ENCODE measurements around the gene ZBTB7A. TPM values are rescaled to one million over a fixed set of nuclear protein-coding genes. Genes with fewer than 3 reads are reported as not detected.

Gene ZBTB7A
- total RNA-seq, 6 experiments from 2014 or later = 19.0 to 38.5 (median 27.7) TPM

GRCh38 chr19:4113398-4114088, 46.8 kb upstream of the ZBTB7A start:
- no peak for TF ChIP-seq POLR2A (IDR thresholded peaks at IDR 0.05)
- no peak for TF ChIP-seq CTCF (IDR thresholded peaks at IDR 0.05)

GRCh38 chr19:4112367-4112766, 45.7 kb upstream of the ZBTB7A start:
- H3K27ac ChIP-seq = no peak overlapping the region
- no peaks in the 10 kb centered on the region for H3K4me1 ChIP-seq
- DNase-seq (no peak), ATAC-seq (peak in 1 of 4 donors; percentile 7)
- TF ChIP-seq POLR2A (IDR thresholded peaks at IDR 0.05) = no peak
- TF ChIP-seq CTCF (IDR thresholded peaks at IDR 0.05) = no peak
- intact Hi-C loops (cut with DNase I) = no loop called here
- H3K9me3 ChIP-seq = no peaks in the 10 kb centered on the region
- WGBS (ENCODE audit: insufficient coverage, low coverage, low lambda C conversion rate, missing lambda C conversion rate) = no CpG with 5 or more reads among the region's 17 CpGs
- H3K4me3 ChIP-seq = no peak overlapping the region
- H3K27me3 ChIP-seq = no peaks in the 10 kb centered on the region
- peaks cover 0 to 44% (median 3%) of the 10 kb centered on the region in 4 donors for H3K36me3 ChIP-seq

More at GRCh38 chr19:4113398-4114088, 46.8 kb upstream of the ZBTB7A start:
- ATAC-seq (no peak), DNase-seq (no peak)
- Histone ChIP-seq H3K27me3 (no peaks in the 10 kb centered on the region), H3K9me3 (no peaks in the 10 kb centered on the region), H3K4me1 (no peaks in the 10 kb centered on the region), H3K4me3 (no peak overlapping the region), H3K36me3 (peaks cover 0 to 40% (median 3%) of the 10 kb centered on the region in 4 donors), H3K27ac (no peak overlapping the region)
- intact Hi-C loops (cut with DNase I) = no loop called here
- WGBS (ENCODE audit: insufficient coverage, low coverage, low lambda C conversion rate, missing lambda C conversion rate) = 93% methylated on average over 7 of the region's 22 CpGs

- Histone ChIP-seq H3K36me3 (peaks cover 0 to 36% (median 3%) of the 10 kb centered on the region in 4 donors), H3K27ac (no peak overlapping the region), H3K27me3 (no peaks in the 10 kb centered on the region), H3K4me1 (no peaks in the 10 kb centered on the region), H3K4me3 (no peak overlapping the region), H3K9me3 (no peaks in the 10 kb centered on the region)
- DNase-seq (no peak), ATAC-seq (no peak)
- 79% methylated on average over 4 of the region's 6 CpGs for WGBS (ENCODE audit: insufficient coverage, low coverage, low lambda C conversion rate, missing lambda C conversion rate)
- TF ChIP-seq POLR2A (IDR thresholded peaks at IDR 0.05) (no peak), CTCF (IDR thresholded peaks at IDR 0.05) (no peak)
- intact Hi-C loops (cut with DNase I) = no loop called here
Measured at GRCh38 chr19:4109626-4109945, 42.9 kb upstream of the ZBTB7A start.

- WGBS (ENCODE audit: insufficient coverage, low coverage, low lambda C conversion rate, missing lambda C conversion rate) = 72% methylated on average over 17 of the region's 35 CpGs
- intact Hi-C loops (cut with DNase I) = no loop called here
- Histone ChIP-seq H3K9me3 (no peaks in the 10 kb centered on the region), H3K27me3 (no peaks in the 10 kb centered on the region), H3K27ac (no peak overlapping the region), H3K4me1 (no peaks in the 10 kb centered on the region), H3K4me3 (no peak overlapping the region), H3K36me3 (peaks cover 0 to 32% (median 2%) of the 10 kb centered on the region in 4 donors)
- DNase-seq (no peak), ATAC-seq (peak; percentile 15 to 57 (median 39))
- TF ChIP-seq CTCF (IDR thresholded peaks at IDR 0.05) (no peak), POLR2A (IDR thresholded peaks at IDR 0.05) (no peak)
Measured at GRCh38 chr19:4108767-4109625, 42.3 kb upstream of the ZBTB7A start.

Data from right lobe of liver (tissue), 6 donors.